Trophoblast cell (in vitro differentiated cells and primary cell): Measurements from ENCODE around the gene PCDH18.

ENCODE experiments used
- DNase-seq, 2 donors: peaks; one replicate each; pipeline ENCODE4 v3.0.0-alpha.2; 2016
- H2AFZ ChIP-seq: 2 replicates; pipeline ENCODE4 v1.6.1; 2013; ENCODE audit warnings: low read length, moderate library complexity, mild to moderate bottlenecking; ENCODE audit not compliant: insufficient read depth, poor library complexity
- H2AK5ac ChIP-seq: 2 replicates; pipeline ENCODE4 v1.6.1; 2013; ENCODE audit warnings: mild to moderate bottlenecking, low read length
- H2BK120ac ChIP-seq: 2 replicates; pipeline ENCODE4 v1.6.1; 2013; ENCODE audit warnings: low read length, mild to moderate bottlenecking, moderate library complexity; ENCODE audit not compliant: insufficient read depth, poor library complexity
- H2BK12ac ChIP-seq: 2 replicates; pipeline ENCODE4 v1.6.1; 2013; ENCODE audit warnings: mild to moderate bottlenecking, low read length, moderate library complexity
- H2BK5ac ChIP-seq: 2 replicates; pipeline ENCODE4 v1.6.1; 2013; ENCODE audit warnings: low read length, low read depth, moderate library complexity, mild to moderate bottlenecking; ENCODE audit not compliant: poor library complexity
- H3K14ac ChIP-seq: 2 replicates; pipeline ENCODE4 v1.6.1; 2013; ENCODE audit warnings: mild to moderate bottlenecking, low read length
- H3K18ac ChIP-seq: 2 replicates; pipeline ENCODE4 v1.6.1; 2013; ENCODE audit warnings: mild to moderate bottlenecking, low read length
- H3K23ac ChIP-seq: 2 replicates; pipeline ENCODE4 v1.6.1; 2013; ENCODE audit warnings: low read length
- H3K27ac ChIP-seq: 2 replicates; pipeline ENCODE4 v1.5.1; 2013; ENCODE audit warnings: low read depth, mild to moderate bottlenecking, inconsistent platforms, low read length, moderate library complexity
- H3K27me3 ChIP-seq: 2 replicates; pipeline ENCODE4 v1.6.1; 2013; ENCODE audit warnings: inconsistent platforms, mild to moderate bottlenecking, low read length, moderate library complexity; ENCODE audit not compliant: insufficient read depth
- H3K36me3 ChIP-seq, 2 experiments: 1 replicate in 1 of 2; 2 replicates in 1 of 2; pipeline ENCODE4 v1.6.1; 2013; ENCODE audit warnings: low read length in 2 of 2, mild to moderate bottlenecking in 2 of 2, moderate library complexity in 1 of 2; ENCODE audit not compliant: insufficient read depth in 2 of 2, control insufficient read depth in 1 of 2
- H3K4ac ChIP-seq: 2 replicates; pipeline ENCODE4 v1.6.1; 2013; ENCODE audit warnings: low read depth, mild to moderate bottlenecking, low read length, moderate library complexity
- H3K4me1 ChIP-seq, 2 experiments: 1 replicate in 1 of 2; 2 replicates in 1 of 2; pipeline ENCODE4 v1.6.1; 2013; ENCODE audit warnings: low read length in 2 of 2, mild to moderate bottlenecking in 2 of 2, moderate library complexity in 1 of 2; ENCODE audit not compliant: insufficient read depth in 2 of 2, control insufficient read depth in 1 of 2
- H3K4me2 ChIP-seq: 2 replicates; pipeline ENCODE4 v1.6.1; 2013; ENCODE audit warnings: inconsistent platforms, mild to moderate bottlenecking, low read length, moderate library complexity
- H3K4me3 ChIP-seq: 2 replicates; pipeline ENCODE4 v1.5.1; 2013; ENCODE audit warnings: mild to moderate bottlenecking, low read depth, low read length, inconsistent platforms
- H3K79me1 ChIP-seq: one replicate; pipeline ENCODE4 v1.6.1; 2013; ENCODE audit warnings: low read length
- H3K79me2 ChIP-seq: 2 replicates; pipeline ENCODE4 v1.6.1; 2013; ENCODE audit warnings: low read length, mild to moderate bottlenecking; ENCODE audit not compliant: control insufficient read depth, insufficient read depth, poor library complexity
- H3K9ac ChIP-seq: 2 replicates; pipeline ENCODE4 v1.6.1; 2013; ENCODE audit warnings: mild to moderate bottlenecking, low read length
- H3K9me3 ChIP-seq: 2 replicates; pipeline ENCODE4 v1.6.1; 2013; ENCODE audit warnings: low read depth, mild to moderate bottlenecking, control low read depth, inconsistent platforms, low read length; ENCODE audit not compliant: insufficient read depth
- H4K12ac ChIP-seq: 2 replicates; pipeline ENCODE4 v1.6.1; 2013; ENCODE audit warnings: low read depth, mild to moderate bottlenecking, low read length, moderate library complexity
- H4K8ac ChIP-seq: 2 replicates; pipeline ENCODE4 v1.6.1; 2013; ENCODE audit warnings: low read depth, mild to moderate bottlenecking, low read length, moderate library complexity
- H4K91ac ChIP-seq: one replicate; pipeline ENCODE4 v1.6.1; 2013; ENCODE audit warnings: low read depth, mild to moderate bottlenecking, low read length, moderate library complexity
- WGBS: extraction: QIAGEN DNeasy Blood & Tissue Kit; methylation state at CpG from one replicate; pipeline ENCODE4 v1.1.7; 2013; ENCODE audit warnings: missing lambda C conversion rate; ENCODE audit not compliant: insufficient read length, insufficient coverage; ENCODE audit errors: extremely low coverage; 5-methylcytosine and 5-hydroxymethylcytosine counted together

The PCDH18 gene

DNA sequence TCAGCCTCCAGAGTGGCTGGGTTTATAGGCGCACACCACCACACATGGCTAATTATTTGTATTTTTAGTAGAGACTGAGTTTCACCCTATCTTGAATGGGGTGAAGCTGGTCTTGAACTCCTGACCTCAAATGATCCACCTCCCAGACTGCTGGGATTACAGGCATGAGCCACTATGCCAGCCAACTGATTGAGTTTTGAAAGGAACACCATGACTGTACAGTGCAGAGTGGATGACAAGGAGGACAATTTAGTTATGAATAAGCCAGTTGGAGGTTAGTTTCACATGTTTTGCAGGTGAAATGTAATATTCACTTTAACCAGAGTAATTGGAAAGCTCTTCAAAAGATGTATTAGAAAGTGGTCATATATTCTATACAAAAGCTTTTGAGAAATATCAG lies 60.8 kb downstream of the PCDH18 start:
- H4K91ac ChIP-seq = no peak overlapping the region
- H3K79me2 ChIP-seq = no peaks in the 10 kb centered on the region
- H3K9ac ChIP-seq = no peak overlapping the region
- no peaks in the 10 kb centered on the region for H3K36me3 ChIP-seq
- no peak overlapping the region for H3K4me2 ChIP-seq
- H2BK5ac ChIP-seq = no peak overlapping the region
- no peaks in the 10 kb centered on the region for H3K9me3 ChIP-seq
- no peak overlapping the region for H3K18ac ChIP-seq
- DNase-seq = no peak
- H4K8ac ChIP-seq = peak overlapping the region; percentile 28
- H3K4me1 ChIP-seq = peaks cover 0 to 2% of the 10 kb centered on the region in 2 experiments
- no peaks in the 10 kb centered on the region for H3K27me3 ChIP-seq
- no peak overlapping the region for H2BK12ac ChIP-seq
- H3K4me3 ChIP-seq = no peak overlapping the region
- no peak overlapping the region for H2BK120ac ChIP-seq
- whole genome bisulfite sequencing = no CpG with 5 or more reads among the region's 1 CpG
- no peak overlapping the region for H3K27ac ChIP-seq
- H4K12ac ChIP-seq = no peak overlapping the region
- H2AK5ac ChIP-seq = no peak overlapping the region
- H3K14ac ChIP-seq = no peak overlapping the region
- H3K4ac ChIP-seq = no peak overlapping the region
- no peak overlapping the region for H3K23ac ChIP-seq
- H2AFZ ChIP-seq = no peak overlapping the region
- no peaks in the 10 kb centered on the region for H3K79me1 ChIP-seq

DNA sequence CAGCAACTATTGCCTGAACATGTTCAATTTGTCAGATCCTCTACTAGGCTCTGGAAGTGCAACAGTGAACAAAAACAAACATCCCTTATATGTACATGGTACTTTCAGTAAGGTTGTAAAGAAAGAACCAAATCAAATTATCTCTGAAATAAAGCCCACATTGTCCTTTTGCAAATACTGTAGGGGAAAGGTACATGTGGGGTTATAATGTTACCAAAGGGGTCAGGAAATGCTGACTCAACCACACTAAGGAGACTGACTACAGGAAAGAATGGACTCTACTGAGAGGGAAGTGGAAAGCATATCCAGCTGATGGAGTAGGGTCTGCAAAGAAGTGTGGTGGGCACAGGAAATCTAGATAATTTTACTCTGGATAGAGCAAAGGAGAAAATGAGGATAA lies 61.5 kb downstream of the PCDH18 start:
- Histone ChIP-seq H4K91ac (no peak overlapping the region), H3K79me1 (no peaks in the 10 kb centered on the region), H3K23ac (no peak overlapping the region), H3K18ac (no peak overlapping the region), H3K4me2 (no peak overlapping the region), H3K79me2 (no peaks in the 10 kb centered on the region), H4K12ac (no peak overlapping the region), H3K14ac (no peak overlapping the region), H3K27ac (no peak overlapping the region), H2BK120ac (peak overlapping the region; percentile 46), H3K4me3 (no peak overlapping the region), H2BK5ac (no peak overlapping the region), H3K36me3 (no peaks in the 10 kb centered on the region), H2AK5ac (no peak overlapping the region), H3K4me1 (peaks cover 0 to 2% of the 10 kb centered on the region in 2 experiments), H3K27me3 (no peaks in the 10 kb centered on the region), H3K9me3 (no peaks in the 10 kb centered on the region), H2AFZ (no peak overlapping the region), H2BK12ac (no peak overlapping the region), H4K8ac (no peak overlapping the region), H3K9ac (no peak overlapping the region), H3K4ac (no peak overlapping the region)
- no peak for DNase-seq
